ENCODE results near the gene TBC1D3G.
"Not testable (repeated sequence)": the region's sequence is repeated elsewhere in the genome, so short reads cannot be mapped to it uniquely, and the experiment has no call there.

The TBC1D3G gene

DNA sequence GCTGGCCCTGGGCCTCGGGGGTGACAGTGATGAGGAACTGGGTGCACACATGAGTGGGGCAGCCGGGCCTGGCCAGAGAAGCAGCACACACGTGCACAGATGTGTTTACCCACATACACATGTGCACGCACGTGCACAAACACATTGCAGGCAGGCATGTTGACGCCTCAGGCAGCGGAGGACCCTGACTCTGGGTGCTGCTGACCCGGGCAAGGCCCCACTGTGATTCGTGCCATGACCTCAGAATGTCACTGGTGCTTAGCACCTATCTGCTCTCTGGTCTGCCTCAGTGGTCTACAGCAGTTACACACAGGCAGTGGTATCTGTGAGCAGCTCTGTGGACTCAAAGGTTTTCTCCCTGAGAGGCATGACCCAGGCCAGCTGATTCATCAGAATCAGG is at the start of gene TBC1D3G:
Gene TBC1D3G, plus strand, starts transcription at position 301 of the 400 bp plus-strand sequence. CDS start 1,528 bp downstream, outside the sequence.
- not testable (repeated sequence) for DNase-seq

DNA sequence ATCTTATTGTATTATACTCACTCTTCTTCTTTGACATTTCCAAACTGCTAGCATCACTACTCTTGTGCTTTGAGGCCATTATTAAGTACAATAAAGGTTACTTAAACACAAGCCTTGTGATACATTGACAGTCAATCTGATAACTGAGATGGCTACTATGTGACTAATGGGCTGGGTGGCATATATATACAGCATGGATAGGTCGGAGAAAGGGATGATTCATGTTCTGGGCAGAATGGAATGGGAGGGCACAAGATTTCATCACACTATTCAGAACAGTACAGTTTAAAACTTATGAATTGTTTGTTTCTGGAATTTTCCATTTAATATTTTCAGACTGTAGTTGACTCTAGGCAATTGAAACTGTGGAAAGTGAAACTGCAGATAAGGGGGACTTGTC is 40.4 kb upstream of the TBC1D3G start:
- DNase-seq = not testable (repeated sequence)

DNA sequence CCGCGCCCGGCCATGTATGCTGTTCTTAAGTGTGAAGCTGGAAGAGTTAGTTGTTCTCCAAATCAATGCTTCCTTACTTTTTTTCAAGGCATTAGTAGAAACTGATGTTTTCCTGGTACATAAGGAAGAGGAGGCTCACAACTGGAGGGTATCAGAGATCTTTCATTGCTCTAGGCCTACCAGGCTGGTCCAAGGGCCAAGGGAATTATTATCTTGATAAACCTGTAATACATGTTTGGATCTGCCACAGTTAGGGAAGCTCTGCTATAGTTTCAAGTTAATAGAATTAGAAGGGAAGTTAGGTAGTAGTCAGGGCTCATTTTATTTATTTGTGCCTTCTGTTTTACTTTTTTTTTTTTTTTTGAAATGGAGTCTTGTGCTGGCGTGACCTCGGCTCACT is 39.5 kb upstream of the TBC1D3G start:
- DNase-seq = not testable (repeated sequence)

DNA sequence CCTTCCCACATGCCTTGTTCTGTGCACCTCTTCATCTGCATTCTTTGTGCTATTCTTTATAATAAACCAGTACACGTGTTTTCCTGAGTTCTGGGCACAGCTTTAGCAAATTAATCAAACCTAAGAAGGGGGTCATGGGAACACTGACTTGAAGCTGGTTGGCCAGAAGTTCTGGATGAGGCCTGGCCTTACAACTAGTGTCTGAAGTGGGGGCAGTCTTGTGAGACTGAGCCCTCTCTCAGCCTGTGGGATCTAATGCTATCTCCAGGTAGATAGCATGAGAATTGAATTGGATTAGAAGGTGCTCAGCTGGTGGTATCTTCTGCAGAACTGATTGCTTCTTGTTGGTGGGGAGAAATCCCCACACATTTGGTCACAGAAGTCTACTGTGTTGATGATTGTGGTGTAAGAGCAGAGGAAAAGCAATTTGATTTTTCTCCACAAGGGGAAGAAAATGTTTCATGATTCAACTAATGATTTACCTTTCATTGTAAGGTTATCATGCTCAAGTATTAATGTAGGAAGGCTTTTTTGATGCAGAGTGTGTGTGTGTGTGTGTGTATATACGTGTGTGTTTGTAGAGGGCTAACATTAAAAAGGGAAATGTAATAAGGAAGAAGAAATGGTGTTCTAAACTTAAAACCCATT is 33.6 kb upstream of the TBC1D3G start:
- not testable (repeated sequence) for DNase-seq

DNA sequence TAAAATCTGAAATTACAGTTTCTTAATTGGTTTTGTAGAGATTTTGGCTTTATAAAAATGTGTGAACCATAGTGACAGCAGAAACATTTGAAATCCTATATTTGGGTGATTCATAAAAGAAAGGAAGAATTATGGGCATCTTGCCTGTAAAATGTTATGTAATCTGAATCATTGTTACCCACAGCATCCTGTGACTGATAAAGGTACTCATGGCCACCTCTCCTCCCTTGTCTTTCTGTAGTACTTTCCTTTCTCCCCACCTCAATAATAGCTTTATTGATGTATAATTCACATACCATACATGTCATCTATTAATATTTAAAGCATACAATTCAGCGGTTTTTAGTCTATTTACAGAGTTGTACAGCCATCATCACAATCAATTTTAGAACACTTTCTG is 28.5 kb upstream of the TBC1D3G start:
- not testable (repeated sequence) for DNase-seq

DNA sequence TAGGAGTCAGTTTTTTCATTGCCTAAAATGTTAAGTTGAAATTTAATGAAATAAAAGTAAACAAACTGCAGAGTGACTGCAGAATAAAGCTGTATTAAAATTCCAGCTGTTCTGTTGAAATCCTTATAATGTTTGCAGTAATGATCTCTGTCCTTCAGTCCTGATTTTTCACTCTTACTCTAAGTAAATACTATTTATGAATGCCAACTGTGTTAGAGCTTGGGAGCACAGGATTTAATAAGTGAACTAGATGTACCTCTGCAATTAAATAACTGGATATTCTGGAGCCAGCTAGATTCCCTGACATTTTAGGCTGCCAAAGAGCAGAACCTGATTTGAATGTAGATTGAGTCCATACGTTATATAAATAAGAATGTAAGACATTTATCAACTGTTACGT is 7.9 kb upstream of the TBC1D3G start:
- not testable (repeated sequence) for DNase-seq

DNA sequence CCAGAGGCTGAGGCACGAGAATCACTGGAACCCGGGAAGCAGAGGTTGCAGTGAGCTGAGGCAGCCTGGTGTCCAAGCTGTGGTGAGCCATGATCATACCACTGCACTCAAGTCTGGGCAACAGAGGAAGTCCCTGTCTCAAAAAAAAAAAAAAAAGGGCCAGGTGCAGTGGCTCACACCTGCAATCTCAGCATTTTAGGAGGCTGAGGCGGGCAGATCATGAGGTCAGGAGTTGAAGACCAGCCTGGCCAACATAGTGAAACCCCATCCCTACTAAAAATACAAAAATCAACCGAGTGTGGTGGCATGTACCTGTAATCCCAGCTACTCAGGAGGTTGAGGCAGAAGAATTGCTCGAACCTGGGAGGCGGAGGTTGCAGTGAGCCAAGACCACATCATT is 38.8 kb downstream of the TBC1D3G start:
- not testable (repeated sequence) for DNase-seq

DNA sequence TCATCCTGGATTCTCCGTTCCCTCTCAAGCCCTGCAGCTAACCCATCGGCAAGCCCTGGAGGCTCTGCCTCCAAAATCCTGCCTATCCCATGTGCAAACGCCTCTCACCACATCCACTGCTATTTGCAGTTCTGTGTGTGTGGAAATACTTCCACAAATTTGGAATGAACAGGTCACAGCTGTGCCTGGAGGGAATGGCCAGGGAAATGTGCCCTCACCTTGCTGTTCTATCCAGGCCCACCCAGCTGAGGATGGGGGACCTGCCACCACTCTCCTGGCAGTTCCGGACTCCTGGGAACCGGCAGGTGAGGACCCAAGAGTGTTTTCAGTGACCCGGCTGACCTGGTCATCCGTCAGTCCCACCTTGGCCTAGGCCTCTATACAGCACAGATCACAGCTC is 52.3 kb downstream of the TBC1D3G start:
- DNase-seq = not testable (repeated sequence)
